Panc1 (cell line): ENCODE data around the gene FNTB. TPM values are rescaled to one million over a fixed set of nuclear protein-coding genes. Genes with fewer than 3 reads are reported as not detected.

Experiments
- ATAC-seq: fragments of 200-7000 bp; cut with Tn5 transposase; 2 replicates; pipeline ENCODE4 v1.9.1; 2020; ENCODE audit warnings: mild to moderate bottlenecking, moderate library complexity
- BruUV-seq: library from RNA; stranded (reverse); fragments of 400-500 nt; replicated peaks from 2 replicates; lab custom pipeline; 2021; lab: Mats Ljungman, UMichigan
- CTCF ChIA-PET: fragments of 300-600 bp; sonication (Branson Sonifier 250); formaldehyde crosslinking; loops from one replicate; lab custom pipeline; 2022; ENCODE audit warnings: antibody characterized with exemption; lab: Charles Lee
- POLR2A ChIA-PET: fragments of 300-600 bp; sonication (Branson Sonifier 250); formaldehyde crosslinking; loops from one replicate; lab custom pipeline; 2022; ENCODE audit warnings: antibody characterized with exemption; lab: Charles Lee
- DNase-seq: peaks from one replicate; pipeline ENCODE4 v3.0.0-alpha.2; 2010; ENCODE audit warnings: low read depth, low spot score
- H3K27ac ChIP-seq: 2 replicates; pipeline ENCODE4 v1.5.1; 2011; ENCODE audit warnings: mild to moderate bottlenecking, low read length, inconsistent platforms
- H3K27me3 ChIP-seq: fragments of 200-500 bp; sonication (Bioruptor generic); 2 replicates; pipeline ENCODE4 v1.6.0; 2014; ENCODE audit warnings: low read length, inconsistent platforms; ENCODE audit not compliant: control insufficient read depth, insufficient read depth
- H3K36me3 ChIP-seq: fragments of 200-500 bp; sonication (Bioruptor generic); 2 replicates; pipeline ENCODE4 v1.5.1; 2014; ENCODE audit warnings: inconsistent platforms, mild to moderate bottlenecking, low read length, moderate library complexity; ENCODE audit not compliant: control insufficient read depth, insufficient read depth
- H3K4me1 ChIP-seq: 2 replicates; pipeline ENCODE4 v1.5.1; 2011; ENCODE audit warnings: inconsistent platforms, mild to moderate bottlenecking, low read length, moderate library complexity; ENCODE audit not compliant: control insufficient read depth, insufficient read depth
- H3K4me3 ChIP-seq, 2 experiments: 2 replicates each; pipeline ENCODE4 v1.5.1; 2011 to 2012; ENCODE audit warnings: low read depth in 2 of 2, low read length in 2 of 2, mild to moderate bottlenecking in 2 of 2, inconsistent platforms in 1 of 2, moderate library complexity in 1 of 2
- H3K9me3 ChIP-seq: fragments of 200-500 bp; sonication (Bioruptor generic); 2 replicates; pipeline ENCODE4 v1.5.1; 2014; ENCODE audit warnings: low read depth, mild to moderate bottlenecking, inconsistent platforms, low read length, moderate library complexity; ENCODE audit not compliant: control insufficient read depth, insufficient read depth
- CTCF ChIP-seq: fragments of 450-650 bp; IDR thresholded peaks from 2 replicates; pipeline ENCODE4 v1.5.1; 2017; ENCODE audit warnings: mild to moderate bottlenecking
- POLR2AphosphoS5 ChIP-seq: IDR thresholded peaks from 2 replicates; pipeline ENCODE4 v1.6.1; 2012; ENCODE audit warnings: mild to moderate bottlenecking, low read depth, low read length, moderate library complexity
- REST ChIP-seq, 2 experiments: IDR thresholded peaks; 2 replicates each; pipeline ENCODE4 v1.6.1; 2011 to 2012; ENCODE audit warnings: low read depth in 2 of 2, control low read depth in 1 of 2, low read length in 1 of 2, mild to moderate bottlenecking in 1 of 2, moderate library complexity in 1 of 2; ENCODE audit not compliant: insufficient read depth in 1 of 2
- SIN3A ChIP-seq: IDR thresholded peaks from 2 replicates; pipeline ENCODE4 v1.6.1; 2012; ENCODE audit warnings: low read depth, mild to moderate bottlenecking, low read length, moderate library complexity, borderline replicate concordance; ENCODE audit not compliant: insufficient read depth
- TCF7L2 ChIP-seq: IDR thresholded peaks from 2 replicates; pipeline ENCODE4 v1.6.1; 2011; ENCODE audit warnings: mild to moderate bottlenecking, low read depth, low read length, inconsistent platforms
- in situ Hi-C: cut with HindIII; loops from 2 replicates; pipeline ENCODE4 v1.10.0; 2016; ENCODE audit warnings: low sequenced_read_pairs, low pct_unique_long_range_greater_than_20kb
- intact Hi-C: fragments of 100-400 bp; cut with micrococcal nuclease; formaldehyde crosslinking; loops from one replicate; pipeline ENCODE4 v1.10.0; 2022; ENCODE audit not compliant: unreplicated experiment
- total RNA-seq: library from RNA; stranded (reverse); gene quantifications from one replicate; pipeline ENCODE4 v1.2.1, GENCODE V29; 2021; ENCODE audit not compliant: unreplicated experiment

Gene FNTB
- total RNA-seq, 1 experiment from 2014 or later = 13.3 TPM

- Histone ChIP-seq H3K27ac (no peak overlapping the region), H3K9me3 (no peaks in the 10 kb centered on the region), H3K4me1 (no peaks in the 10 kb centered on the region), H3K36me3 (no peaks in the 10 kb centered on the region; the same call in 1 of the 2 replicates), H3K4me3 (no peak overlapping the region), H3K27me3 (no peaks in the 10 kb centered on the region)
- in situ Hi-C loops (no loop called here), intact Hi-C loops (no loop called here)
- no peak for DNase-seq
- BruUV-seq = no TSS peak
- POLR2A ChIA-PET = no interaction called here
- no peak for ATAC-seq
- TF ChIP-seq SIN3A (no peak), TCF7L2 (no peak), POLR2AphosphoS5 (no peak), CTCF (no peak), REST (IDR thresholded peaks at IDR 0.05; ENCODE audit: insufficient read depth in 1 of 2, low read depth in 2 of 2, low read length in 1 of 2) (no peak)
- CTCF ChIA-PET = no interaction called here
Observed at GRCh38 chr14:65079768-65080167, 93.1 kb downstream of the FNTB start.

GRCh38 chr14:65080960-65081747 is 94.5 kb downstream of the FNTB start:
- CTCF ChIA-PET = no interaction called here
- H3K36me3 ChIP-seq = no peaks in the 10 kb centered on the region; the same call in 1 of the 2 replicates
- no peaks in the 10 kb centered on the region for H3K4me1 ChIP-seq
- no peak overlapping the region for H3K4me3 ChIP-seq
- H3K27ac ChIP-seq = no peak overlapping the region
- H3K9me3 ChIP-seq = no peaks in the 10 kb centered on the region
- no TSS peak for BruUV-seq
- POLR2A ChIA-PET = no interaction called here
- TF ChIP-seq POLR2AphosphoS5 = no peak
- TF ChIP-seq REST (IDR thresholded peaks at IDR 0.05; ENCODE audit: insufficient read depth in 1 of 2, low read depth in 2 of 2, low read length in 1 of 2) = no peak
- no peak for TF ChIP-seq TCF7L2
- no peak for TF ChIP-seq SIN3A
- no peak for TF ChIP-seq CTCF
- in situ Hi-C loops = no loop called here
- intact Hi-C loops = no loop called here
- DNase-seq = no peak
- no peaks in the 10 kb centered on the region for H3K27me3 ChIP-seq
- ATAC-seq = no peak
